ENCODE data around the gene DDX49. TPM values are rescaled to one million over a fixed set of nuclear protein-coding genes. Genes with fewer than 3 reads are reported as not detected.

Gene DDX49
- total RNA-seq, 2 experiments from 2014 or later, result 63.7 to 82.4 TPM

- no peak overlapping the region for H3K4me2 ChIP-seq (ENCODE audit: low read length)
Measured at GRCh38 chr19:18967358-18968146, 48.0 kb downstream of the DDX49 start.

GRCh38 chr19:18969931-18970659, 50.6 kb downstream of the DDX49 start:
- Histone ChIP-seq H3K79me2 (ENCODE audit: insufficient read depth, low read depth, low read length) (no peaks in the 10 kb centered on the region), H4K20me1 (ENCODE audit: insufficient read depth, low read length) (no peaks in the 10 kb centered on the region), H3K9me3 (ENCODE audit: low read length) (no peaks in the 10 kb centered on the region), H3K4me1 (ENCODE audit: insufficient read depth, low read length, poor library complexity, severe bottlenecking) (peaks cover 6% of the 10 kb centered on the region), H2AFZ (ENCODE audit: low read length) (no peak overlapping the region), H3K4me2 (ENCODE audit: low read length) (no peak overlapping the region), H3K4me3 (ENCODE audit: low read depth, low read length, poor library complexity, severe bottlenecking) (no peak overlapping the region), H3K27ac (ENCODE audit: low read depth, low read length, poor library complexity, severe bottlenecking) (no peak overlapping the region), H3K9me2 (ENCODE audit: insufficient read depth, low read length) (no peaks in the 10 kb centered on the region), H3K36me3 (ENCODE audit: insufficient read depth, low read length) (no peaks in the 10 kb centered on the region)
- BruUV-seq (replicated peaks), result no TSS peak
- DNase-seq (ENCODE audit: low spot score), result no peak
- CTCF ChIA-PET (ENCODE audit: unreplicated experiment), result no interaction called here
- TF ChIP-seq EZH2phosphoT487 (IDR thresholded peaks at IDR 0.05; ENCODE audit: borderline replicate concordance, low read depth, low read length) (no peak), CTCF (conservative IDR thresholded peaks at IDR 0.05; ENCODE audit: low read length) (no peak)
- intact Hi-C loops (cut with micrococcal nuclease; ENCODE audit: unreplicated experiment), result no loop called here
- POLR2A ChIA-PET, result no interaction called here

More at GRCh38 chr19:18967358-18968146, 48.0 kb downstream of the DDX49 start:
- no peak for DNase-seq (ENCODE audit: low spot score)
- CTCF ChIA-PET (ENCODE audit: unreplicated experiment), result no interaction called here
- no peak overlapping the region for H2AFZ ChIP-seq (ENCODE audit: low read length)
- POLR2A ChIA-PET, result no interaction called here
- H3K4me3 ChIP-seq (ENCODE audit: low read depth, low read length, poor library complexity, severe bottlenecking), result no peak overlapping the region
- no peaks in the 10 kb centered on the region for H3K9me3 ChIP-seq (ENCODE audit: low read length)
- H3K36me3 ChIP-seq (ENCODE audit: insufficient read depth, low read length), result no peaks in the 10 kb centered on the region
- TF ChIP-seq CTCF (conservative IDR thresholded peaks at IDR 0.05; ENCODE audit: low read length) (no peak), EZH2phosphoT487 (IDR thresholded peaks at IDR 0.05; ENCODE audit: borderline replicate concordance, low read depth, low read length) (no peak)
- intact Hi-C loops (cut with micrococcal nuclease; ENCODE audit: unreplicated experiment), result no loop called here
- H3K4me1 ChIP-seq (ENCODE audit: insufficient read depth, low read length, poor library complexity, severe bottlenecking), result peaks cover 6% of the 10 kb centered on the region
- no peak overlapping the region for H3K27ac ChIP-seq (ENCODE audit: low read depth, low read length, poor library complexity, severe bottlenecking)
- no peaks in the 10 kb centered on the region for H4K20me1 ChIP-seq (ENCODE audit: insufficient read depth, low read length)
- no peaks in the 10 kb centered on the region for H3K9me2 ChIP-seq (ENCODE audit: insufficient read depth, low read length)
- BruUV-seq (replicated peaks), result no TSS peak
- H3K79me2 ChIP-seq (ENCODE audit: insufficient read depth, low read depth, low read length), result no peaks in the 10 kb centered on the region

Data from OCI-LY7 (cell line).